DLD1 (cell line): ENCODE measurements around the gene SMAD9.

Experiments
- in situ Hi-C: cut with HindIII; loops from 2 replicates; pipeline ENCODE4 v1.10.0; 2017; ENCODE audit warnings: low sequenced_read_pairs

Gene SMAD9

GRCh38 chr13:36870050-36870692 is 49.9 kb downstream of the SMAD9 start:
- in situ Hi-C loops = no loop called here

DNA sequence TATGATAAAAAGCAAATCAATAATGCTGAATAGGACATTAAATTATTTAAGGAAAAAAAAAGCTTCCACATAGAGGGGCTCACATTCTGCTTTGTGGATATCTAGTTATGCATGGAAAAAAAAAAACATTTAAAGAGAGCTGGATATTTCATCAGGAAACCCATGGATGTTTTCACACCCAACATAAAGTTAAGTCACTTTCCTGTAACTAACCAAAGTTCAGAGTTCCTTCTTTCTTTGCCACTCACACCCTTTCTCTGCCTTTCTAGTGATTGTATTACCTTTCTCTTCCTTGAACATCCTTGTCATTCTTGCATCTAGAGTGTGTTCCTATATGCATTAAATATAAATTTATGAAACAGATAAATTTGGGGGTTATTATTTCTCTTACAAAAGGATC is 53.8 kb downstream of the SMAD9 start:
- in situ Hi-C loops = no loop called here

- in situ Hi-C loops = no loop called here
Measured at GRCh38 chr13:36865265-36865664, 54.8 kb downstream of the SMAD9 start.

GRCh38 chr13:36862722-36863121 is 57.3 kb downstream of the SMAD9 start:
- in situ Hi-C loops = no loop called here

DNA sequence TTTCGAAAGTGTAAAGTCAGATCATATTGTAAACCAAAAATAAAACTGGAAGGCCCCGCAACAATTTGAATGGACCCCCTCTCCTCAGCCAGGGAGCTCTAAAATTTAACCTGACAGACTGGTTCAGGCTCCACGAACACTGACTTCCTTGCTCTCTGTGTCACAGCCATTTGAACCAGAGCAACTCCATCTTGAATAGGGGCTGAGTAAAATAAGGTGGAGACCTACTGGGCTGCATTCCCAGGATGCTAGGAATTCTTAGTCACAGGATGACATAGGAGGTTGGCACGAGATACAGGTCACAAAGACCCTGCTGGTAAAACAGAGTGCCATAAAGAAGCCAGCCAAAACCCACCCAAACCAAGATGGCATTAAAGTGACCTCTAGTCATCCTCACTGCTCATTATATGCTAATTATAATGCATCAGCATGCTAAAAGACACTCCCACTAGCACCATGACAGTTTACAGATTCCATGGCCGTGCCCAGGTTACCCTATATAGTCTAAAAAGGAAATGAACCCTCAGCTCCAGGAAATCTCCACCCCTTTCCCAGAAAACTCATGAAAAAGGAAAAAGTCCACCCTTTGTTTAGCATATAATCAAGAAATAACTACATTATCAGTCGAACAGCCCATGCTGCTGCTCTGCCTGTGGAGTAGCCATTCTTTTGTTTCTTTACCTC is 57.9 kb downstream of the SMAD9 start:
- in situ Hi-C loops = no loop called here

DNA sequence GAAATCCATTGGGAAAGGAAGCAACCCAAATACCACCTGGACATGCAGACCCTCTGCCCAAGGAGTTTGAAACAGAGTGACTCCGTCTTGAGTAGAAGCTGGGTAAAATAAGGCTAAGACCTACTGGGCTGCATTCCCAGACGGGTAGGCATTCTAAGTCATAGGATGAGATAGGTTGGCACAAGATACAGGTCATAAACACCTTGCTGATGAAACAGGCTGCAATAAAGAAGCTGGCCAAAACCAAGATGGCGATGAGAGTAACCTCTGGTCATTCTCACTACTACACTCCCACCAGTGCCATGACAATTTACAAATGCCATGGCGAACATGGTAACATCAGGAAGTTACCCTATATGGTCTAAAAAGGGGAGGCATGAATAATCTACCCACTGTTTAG is 60.8 kb downstream of the SMAD9 start:
- in situ Hi-C loops = no loop called here

- in situ Hi-C loops = no loop called here
Measured at GRCh38 chr13:36858290-36858689, 61.7 kb downstream of the SMAD9 start.

GRCh38 chr13:36857253-36857652 is 62.8 kb downstream of the SMAD9 start:
- in situ Hi-C loops = no loop called here

DNA sequence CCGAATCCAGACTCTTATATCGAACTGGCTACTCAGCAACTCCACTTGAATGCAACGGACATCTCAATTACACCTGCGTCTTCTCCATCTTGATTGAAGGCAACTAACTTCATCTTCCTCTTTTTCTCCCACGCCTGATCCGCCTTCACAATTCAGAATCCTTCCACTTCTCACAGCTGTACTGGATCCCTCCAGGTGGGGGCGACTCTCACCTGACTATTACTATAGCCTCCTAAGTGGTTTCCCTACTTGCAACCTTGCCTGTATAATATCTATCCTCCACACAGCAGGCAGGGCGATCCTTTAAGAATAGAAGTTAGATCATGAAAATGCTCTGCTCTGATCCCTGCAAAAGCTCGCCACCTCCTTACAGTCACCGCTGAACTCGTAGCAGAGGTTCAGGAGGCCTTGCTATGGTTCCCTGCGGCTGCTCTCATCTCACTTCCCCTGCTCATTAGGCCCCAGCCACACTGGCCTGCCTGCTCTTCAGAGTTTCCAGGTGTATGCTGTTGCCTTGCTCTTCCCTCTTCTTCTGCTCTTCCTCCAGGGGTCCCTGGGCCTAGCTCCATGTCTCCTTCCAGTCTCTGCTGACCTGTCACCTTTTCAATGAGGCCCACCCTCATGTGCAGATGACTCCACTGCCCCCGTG is 69.1 kb downstream of the SMAD9 start:
- in situ Hi-C loops = no loop called here

- in situ Hi-C loops = no loop called here
Measured at GRCh38 chr13:36848199-36848982, 71.6 kb downstream of the SMAD9 start.

DNA sequence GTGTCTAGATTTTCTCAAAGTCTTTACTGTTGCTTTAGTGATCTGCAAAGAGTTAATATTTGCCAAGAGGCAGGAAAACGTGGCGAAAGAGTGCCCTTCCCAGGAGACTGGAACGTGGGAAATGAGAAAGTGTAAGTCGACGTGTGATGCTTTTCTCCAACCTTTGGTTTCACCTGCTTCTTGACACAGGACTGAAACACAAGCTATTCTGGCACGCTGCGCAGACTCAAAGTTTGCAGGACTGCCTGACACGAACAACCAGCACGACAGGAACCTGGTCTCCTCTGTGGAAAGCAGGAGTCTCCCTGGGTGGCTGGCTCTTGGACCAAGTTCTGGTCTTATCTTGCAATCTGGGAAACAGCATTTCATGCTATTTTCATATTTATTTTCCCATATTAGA is 72.4 kb downstream of the SMAD9 start:
- in situ Hi-C loops = no loop called here

DNA sequence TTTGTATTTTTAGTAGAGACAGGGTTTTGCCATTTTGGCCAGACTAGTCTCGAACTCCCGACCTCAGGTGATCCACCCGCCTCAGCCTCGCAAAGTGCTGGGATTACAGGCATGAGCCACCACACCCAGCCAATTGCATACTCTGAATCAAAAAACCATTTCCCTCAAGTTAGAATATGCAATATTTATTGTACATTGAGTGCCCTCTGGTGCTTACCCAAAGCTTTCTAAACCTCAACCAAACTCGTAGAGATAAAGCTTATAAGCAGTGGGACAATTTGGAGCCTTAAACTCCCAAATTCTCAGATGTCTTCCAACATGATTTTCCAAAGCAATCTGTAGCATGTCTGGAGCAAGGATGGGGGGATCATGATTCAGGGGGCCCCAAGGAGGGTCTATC is 78.6 kb downstream of the SMAD9 start:
- in situ Hi-C loops = no loop called here

DNA sequence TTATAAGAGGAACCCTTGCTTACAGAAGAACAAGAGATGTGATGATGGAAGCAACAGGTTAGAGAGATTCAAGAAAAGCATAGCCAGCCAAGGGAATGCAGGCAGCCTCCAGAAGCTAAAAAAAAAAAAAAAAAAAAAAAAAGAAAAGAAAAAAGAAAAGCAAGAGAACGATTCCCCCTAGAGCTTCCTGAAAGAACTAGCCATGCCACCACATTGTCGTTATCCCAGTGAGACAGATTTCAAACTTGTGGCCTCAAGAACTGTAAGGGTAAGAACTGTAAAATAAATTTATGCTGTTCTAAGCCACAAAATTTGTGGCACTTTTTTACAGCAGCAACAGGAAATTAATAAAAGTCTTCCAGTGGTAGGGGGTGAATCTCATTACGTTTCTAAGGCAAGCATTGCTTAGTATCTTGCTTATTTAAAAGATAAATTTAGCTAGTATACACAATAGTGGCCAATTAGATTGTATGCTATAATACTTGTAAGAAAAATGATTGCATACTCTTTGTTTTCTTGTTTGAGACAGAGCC is 79.3 kb downstream of the SMAD9 start:
- in situ Hi-C loops = no loop called here

GRCh38 chr13:36839981-36840380 is 80.1 kb downstream of the SMAD9 start:
- in situ Hi-C loops = no loop called here

- in situ Hi-C loops = no loop called here
Measured at GRCh38 chr13:36839281-36839680, 80.8 kb downstream of the SMAD9 start.

DNA sequence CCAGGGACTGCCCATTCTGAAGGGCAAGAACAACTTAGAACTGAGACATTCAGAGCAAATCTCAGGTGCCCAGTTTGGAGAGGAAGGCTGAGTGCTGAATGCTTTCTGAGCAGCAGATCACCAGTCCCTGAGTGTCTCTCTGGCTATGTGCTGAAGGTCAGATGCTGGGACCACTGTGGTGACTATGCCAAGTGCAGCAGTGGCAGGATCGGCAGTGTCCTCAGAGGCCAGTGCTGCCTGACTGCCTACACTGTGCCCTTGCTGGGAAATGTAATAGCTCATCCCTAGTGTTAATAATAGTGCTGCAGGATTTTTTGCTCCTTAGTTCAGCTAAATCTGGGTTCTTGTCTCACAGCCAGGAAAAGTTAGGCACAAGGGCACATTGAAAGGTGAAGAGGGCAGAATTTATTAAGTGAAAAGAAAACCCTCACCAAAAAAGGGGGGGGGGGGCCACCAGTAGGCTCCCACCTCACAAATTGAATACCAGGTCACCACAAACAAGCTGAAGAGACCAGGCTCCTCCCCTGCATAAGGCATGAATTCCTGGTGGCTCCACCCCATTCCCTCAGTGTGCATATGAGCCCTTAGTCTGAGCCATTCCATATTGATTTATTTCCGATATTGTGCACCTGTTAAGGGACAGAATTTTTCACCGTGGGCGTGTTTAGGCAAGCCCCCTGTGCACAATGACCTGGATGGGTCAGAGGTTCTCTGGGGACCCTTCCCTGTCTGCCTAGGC is 82.5 kb downstream of the SMAD9 start:
- in situ Hi-C loops = no loop called here

DNA sequence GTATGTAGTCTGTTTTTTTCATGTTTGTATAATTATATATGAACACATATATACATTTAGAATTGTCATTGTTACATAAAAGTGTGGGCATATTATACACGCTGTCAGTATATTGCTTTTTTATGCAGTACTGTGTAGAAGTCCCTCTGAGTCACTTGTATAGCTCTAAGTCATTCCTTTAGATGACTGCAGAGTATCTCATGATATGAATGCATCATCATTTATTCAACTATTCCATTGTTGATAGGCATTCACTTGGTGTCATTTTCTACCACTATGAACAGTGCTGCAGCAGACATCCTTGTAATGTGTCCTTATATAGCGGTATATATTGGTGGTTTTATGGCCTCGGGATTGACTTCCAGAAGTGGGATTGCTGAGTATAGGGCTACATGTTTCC is 85.7 kb downstream of the SMAD9 start:
- in situ Hi-C loops = no loop called here

DNA sequence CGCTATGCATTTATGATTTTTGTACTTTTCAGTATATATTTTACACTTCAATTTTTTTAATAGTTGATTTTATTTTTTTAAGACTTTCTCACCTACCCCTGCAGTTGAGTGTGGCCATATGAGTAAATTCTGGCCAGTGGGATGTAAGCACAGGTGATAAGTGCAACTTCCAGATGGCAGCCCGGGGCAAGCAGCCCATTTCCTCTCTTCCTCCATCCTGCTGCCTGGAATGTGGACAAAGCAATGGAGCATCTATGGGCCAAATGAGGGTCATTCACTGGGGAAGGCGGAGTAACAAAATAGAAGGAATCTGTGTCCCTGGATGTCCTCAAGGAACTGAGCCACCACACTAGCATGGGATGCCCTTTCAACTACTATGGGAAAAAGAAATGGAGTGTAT is 88.7 kb downstream of the SMAD9 start:
- in situ Hi-C loops = no loop called here

DNA sequence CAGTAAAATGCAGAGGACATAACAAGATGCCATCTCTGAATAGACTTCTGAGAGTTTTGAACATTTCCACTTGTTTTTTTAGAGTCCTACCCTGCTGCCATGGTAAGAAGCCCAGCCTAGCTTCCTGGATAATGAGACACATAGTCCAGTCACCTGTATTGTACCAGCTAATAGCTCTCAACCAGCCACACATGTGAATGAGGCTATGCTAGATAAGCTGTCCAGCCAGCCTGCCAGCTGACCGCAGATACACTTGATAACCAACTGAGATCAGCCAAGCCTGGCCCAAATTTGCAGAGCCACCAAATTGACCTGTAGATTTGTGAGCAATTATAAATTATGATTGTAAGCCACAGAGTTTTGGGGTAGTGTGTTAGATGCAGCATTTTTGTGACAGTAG is 90.3 kb downstream of the SMAD9 start:
- in situ Hi-C loops = no loop called here

DNA sequence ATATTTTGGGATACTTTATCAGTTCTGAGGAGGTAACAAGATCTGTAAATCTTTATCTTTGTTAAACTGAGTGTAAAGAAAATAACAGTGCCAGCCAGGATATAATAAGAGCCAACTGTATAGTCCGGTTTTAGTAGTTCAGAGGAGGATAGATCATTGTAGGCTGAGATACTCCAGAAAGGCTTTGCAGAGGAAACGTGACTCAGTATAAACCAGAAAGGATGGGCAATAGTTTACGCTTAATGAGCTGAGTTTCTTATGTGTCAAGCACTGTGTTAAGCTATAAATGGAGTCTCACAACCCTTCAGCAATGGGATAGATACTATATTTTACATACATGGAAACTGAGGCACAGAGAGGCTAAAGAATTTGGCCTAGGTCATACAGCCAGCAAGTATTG is 97.3 kb downstream of the SMAD9 start:
- in situ Hi-C loops = no loop called here

GRCh38 chr13:36820222-36820621 is 99.8 kb downstream of the SMAD9 start:
- in situ Hi-C loops = no loop called here
